NCI-H526 (cell line): ENCODE measurements around the gene GSE1.
A peak's percentile ranks its signal among the peaks of the same experiment; 100 is the strongest.

Source experiments
- DNase-seq, 2 experiments: peaks; one replicate each; lab custom pipeline; 2025; lab: John Stamatoyannopoulos, UW

Gene GSE1

GRCh38 chr16:85680352-85680944 is 67.3 kb downstream of the GSE1 start:
- peak in 1 of 2 experiments; percentile 28 for DNase-seq

DNA sequence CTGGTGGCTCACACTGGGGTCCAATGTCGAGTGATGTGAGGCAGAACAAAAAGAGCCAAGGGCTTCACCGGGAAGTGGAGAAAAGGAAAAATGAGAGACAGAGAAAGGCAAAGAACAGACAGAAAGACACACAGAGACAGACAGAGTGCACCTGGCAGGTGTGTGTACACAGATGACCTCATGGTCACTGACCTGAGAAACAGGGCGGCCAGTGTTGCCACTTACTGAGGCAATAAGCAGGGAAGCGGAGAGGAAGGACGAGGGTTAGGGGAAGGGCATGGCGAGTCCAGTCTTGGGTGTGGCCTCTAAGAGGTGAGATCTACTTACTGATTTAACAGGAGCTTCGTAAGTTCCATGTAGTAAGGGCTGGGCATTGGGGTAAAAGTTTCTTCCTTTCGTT is 68.1 kb downstream of the GSE1 start:
- no peak for DNase-seq

DNA sequence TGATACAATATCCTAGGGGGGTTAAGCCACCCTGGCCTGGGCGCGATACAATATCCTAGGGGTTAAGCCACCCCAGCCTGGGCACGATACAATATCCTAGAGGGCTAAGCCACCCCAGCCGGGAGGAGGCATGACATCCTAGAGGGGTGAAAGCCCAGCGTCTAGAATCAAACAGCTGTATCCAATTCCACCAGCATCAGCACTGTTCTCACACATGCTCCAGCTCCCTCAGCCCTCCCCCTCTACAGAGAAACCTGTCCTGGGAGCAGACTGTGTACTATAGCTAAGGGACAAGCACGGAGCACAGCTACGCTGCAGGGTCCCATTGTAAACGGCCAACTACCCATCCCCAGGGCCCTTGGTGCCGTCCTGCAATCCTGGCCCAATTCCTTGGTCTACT is 69.4 kb downstream of the GSE1 start:
- no peak for DNase-seq

GRCh38 chr16:85683363-85683762 is 70.2 kb downstream of the GSE1 start:
- no peak for DNase-seq

DNA sequence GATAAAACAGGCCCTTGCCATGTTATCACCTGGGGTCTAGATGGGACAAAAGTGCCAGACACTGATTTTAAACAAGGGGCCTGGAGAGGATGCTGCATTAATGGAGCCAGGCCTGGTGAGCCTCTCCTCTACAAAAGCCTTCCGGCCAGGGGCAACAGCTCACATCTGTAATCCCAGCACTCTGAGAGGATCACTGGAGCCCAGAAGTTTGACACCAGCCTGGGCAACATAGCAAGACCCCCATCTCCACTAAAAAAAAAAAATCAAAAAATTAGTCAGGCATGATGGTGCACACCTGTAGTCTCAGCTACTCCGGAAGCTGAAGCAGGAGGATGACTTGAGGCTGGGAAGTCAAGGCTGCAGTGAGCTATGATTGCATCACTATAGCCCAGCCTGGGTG is 72.1 kb downstream of the GSE1 start:
- DNase-seq = no peak

GRCh38 chr16:85686912-85687591 is 73.9 kb downstream of the GSE1 start:
- DNase-seq = peak in 1 of 2 experiments; percentile 51

DNA sequence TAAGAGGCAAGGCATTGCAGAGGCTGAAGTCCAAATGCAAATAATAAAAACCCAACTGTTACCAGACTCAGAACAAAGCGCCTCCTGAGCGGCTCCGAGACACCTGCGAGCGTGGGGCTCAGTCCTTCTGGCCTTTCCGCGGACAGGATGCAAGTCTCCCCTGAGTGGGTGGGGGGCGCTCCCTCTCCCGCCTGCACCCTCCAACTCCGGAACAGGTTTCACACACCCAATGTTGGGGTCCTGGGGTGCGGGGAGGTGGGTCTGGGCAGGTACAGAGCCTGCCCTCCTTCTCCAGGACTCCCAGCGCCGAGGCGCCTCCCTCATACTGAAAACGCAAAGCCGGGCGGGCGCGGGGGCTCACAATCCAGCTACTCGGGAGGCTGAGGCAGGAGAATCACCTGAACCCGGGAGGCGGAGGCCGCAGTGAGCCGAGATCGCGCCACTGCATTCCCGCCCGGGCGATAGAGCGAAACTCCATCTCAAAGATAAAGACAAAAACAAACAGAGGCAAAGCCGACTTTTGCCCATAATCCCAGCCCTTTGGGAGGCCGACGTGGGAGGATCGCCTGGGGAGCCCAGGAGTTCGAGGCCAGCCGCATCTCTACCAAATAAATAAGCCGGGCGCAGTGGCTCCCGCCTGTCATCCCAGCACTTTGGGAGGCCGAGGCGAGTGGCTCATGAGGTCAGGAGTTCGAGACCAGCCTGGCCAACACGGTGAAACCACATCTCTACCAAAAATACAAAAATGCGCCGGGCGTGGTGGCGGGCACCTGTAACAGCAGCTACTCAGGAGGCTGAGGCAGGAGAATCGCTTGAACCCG is 74.7 kb downstream of the GSE1 start:
- peak; percentile 24 to 70 for DNase-seq

DNA sequence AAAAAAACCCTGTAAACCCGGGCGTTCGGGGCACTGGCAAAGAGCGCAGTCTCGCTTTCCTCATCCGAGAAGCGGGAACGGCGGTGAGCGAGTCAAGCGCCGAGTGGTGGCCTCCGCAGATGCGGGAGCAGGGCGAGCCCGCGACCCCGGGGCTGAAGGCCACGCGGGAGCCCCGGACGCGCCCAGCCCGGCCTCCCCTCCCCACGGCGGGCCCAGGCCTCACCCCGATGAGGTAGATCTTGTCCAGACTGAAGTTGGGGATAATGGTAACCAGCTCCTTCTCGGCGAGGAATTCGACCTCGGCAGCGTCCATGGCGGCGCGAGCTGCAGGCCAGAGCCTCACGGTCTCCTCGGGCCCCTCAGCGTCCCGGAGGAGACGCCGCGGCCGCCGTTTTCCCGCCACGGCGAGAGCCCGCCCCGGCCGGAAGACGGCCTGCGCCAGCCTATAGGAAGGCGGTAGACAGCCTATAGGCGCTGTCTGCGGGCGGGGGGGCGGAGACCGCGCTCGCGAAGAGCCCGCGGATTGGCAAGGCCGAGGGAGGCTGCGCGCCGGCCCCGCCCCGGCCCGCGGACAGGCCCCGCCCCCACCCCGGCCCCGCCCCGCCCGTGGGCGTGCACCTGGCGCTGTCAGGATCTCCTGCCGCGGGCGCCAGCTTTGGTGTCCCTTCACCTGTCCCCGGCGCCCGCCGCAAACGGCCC is 75.6 kb downstream of the GSE1 start, which contains the start of gene GINS2:
Gene GINS2, minus strand, starts transcription at position 369 of the 699 bp plus-strand sequence. Its CDS starts 56 bp downstream, at position 313.
- peak; percentile 69 to 93 for DNase-seq

DNA sequence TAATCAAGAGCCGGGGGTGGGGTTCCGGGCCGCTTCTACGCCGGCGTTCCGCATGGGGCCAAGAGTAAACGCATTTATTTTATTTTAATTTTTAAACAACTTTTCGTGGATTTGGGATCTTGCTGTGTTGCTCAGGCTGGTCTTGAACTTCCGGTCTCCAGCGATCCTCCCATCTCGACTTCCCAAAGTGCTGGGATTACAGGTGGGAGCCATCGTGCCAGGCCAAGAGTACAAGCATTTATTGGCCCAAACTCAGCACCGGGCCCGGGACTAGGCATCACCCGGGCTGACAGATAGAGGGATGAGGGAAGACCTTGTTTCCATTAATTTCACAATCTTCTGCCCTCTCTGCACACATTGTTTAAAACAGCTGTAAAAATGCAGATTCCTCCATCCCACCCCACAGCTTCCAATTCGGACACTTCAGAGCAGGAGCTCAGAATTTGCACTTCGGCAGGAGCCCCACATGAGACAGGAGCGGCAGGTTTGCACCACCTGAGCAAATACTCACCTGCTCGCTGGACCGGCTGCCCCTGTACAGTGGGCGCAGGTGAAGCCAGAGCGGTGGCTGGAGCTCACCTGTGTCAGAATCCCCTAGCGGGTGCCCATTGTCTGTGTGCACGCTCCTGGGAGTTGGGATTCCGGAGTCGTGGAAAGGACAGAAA is 76.3 kb downstream of the GSE1 start:
- DNase-seq = peak; percentile 44 to 73

GRCh38 chr16:85689950-85690320 is 76.8 kb downstream of the GSE1 start:
- no peak for DNase-seq

DNA sequence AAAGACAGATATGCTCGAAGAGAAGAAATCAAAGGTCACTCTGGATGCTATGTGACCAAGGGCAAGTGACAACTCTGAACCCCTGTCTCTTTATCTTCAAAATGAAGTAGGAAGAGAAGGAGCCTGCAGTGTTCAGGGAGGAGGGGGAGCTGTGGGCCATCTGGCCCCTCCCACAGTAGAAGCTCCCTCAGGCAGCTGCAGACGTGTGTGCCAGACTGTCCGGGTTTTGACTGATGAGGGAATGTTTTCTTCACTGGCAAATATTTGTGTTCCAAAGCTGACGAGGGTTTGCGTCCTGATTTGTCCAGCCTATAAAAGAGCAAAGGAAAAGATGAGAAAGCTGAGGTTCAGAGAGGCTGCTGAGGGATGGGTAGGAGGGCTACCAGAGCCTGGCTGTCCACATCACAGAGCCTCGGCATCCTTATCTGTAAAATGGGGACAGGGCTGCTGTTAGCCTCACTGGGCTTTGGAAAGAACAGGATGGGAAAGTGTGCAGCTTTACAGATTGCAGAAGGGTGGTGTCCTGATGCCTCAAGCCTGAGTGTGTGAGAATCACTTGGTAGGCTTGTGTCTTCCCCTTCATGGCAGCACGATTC is 77.4 kb downstream of the GSE1 start:
- no peak for DNase-seq

DNA sequence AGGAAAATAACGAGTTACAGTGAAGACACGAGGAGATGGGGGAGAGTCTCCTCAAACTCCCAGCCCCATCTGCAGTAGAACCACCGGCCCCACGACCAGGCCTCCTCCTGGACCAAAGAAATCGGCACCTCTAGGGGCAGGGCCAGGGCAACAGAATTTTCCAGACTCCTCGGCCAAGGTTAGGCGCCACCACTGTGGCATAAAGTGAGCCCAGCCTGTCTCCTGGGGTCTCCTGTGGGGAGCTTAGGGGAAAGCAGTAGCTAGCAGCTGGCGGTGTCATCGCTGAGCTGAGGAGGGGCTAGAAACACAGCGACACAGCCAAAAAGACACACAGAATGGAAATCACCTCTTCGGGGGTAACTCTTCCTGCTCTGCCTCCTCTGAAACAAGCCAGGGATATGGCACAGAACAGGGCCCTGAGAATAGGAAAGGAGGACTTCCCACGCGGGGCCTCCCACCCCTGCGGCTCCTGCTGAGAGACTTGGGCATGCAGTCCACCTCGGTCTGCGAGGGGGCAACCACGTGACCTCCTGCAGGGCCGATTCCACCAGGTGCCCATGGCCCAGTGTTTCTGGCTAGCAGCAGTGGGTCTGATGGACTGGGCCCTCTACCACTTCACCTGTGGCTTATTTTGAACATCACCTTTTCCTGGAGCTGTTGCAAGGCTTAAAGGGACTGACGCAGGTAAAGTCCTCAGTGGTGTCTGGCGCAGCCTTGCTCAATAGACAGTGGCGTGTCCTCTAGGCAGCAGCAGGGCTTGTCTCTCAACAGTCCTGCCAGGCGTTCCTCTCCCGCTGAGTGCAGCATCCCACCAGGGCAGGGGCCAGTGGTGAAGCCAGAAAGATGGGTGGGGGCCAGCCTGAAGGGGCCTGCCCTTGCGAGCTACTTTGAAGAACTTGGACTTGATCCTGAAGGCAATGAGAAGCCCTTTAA is 82.3 kb downstream of the GSE1 start:
- no peak for DNase-seq

DNA sequence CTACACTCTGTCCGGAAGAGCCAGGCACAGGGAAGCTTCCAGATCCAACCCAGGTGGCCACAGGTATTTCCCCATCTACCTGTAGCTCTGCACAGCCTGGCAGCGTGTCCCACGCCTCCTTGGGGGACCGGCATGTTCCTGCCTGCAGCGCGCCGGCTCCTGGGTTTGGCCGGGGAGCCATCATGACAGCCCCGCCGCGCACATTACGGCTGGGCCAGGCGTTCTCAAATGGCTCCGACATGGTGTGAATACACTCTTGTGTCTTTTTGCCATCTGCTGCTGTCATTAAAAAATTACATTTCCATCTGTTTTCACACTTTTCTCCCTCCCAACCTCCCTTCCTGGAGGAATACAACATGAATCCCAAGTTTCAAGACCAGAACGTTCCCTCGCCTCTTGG is 83.7 kb downstream of the GSE1 start:
- DNase-seq = no peak

GRCh38 chr16:85697431-85697830 is 84.3 kb downstream of the GSE1 start:
- DNase-seq = no peak

- DNase-seq = no peak
Measured at GRCh38 chr16:85698459-85698891, 85.4 kb downstream of the GSE1 start.

DNA sequence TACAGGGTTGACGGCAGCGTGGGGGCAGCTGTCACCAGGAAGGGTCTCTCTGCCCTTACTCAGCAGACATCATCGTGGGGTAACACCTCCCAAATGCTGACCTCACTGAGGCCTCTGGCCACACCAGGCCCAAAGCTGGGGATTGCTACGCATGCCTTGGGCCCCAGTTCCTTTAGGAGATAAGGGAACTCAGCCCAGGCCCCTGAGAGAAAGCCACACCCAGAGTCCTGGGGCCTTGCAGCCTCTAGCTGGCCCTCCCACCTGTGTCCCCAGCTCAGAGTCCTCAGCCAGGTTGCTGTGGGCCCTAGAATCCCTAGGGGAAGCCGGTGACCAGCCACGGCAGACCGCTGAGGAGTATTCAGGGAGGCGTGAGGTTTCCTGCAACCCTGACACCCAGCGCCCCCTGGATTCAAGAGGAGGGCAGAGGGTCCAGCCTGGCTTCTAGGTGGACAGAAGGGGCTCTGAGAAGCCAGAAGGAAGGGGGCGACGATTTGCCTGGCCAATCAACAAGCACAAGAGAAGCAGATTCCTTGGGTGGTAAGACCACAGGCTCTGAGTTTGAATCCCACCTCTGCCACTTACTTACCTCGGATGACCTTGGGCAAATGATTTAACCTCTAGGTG is 85.9 kb downstream of the GSE1 start:
- DNase-seq = no peak

GRCh38 chr16:85699628-85700027 is 86.5 kb downstream of the GSE1 start:
- DNase-seq = no peak

DNA sequence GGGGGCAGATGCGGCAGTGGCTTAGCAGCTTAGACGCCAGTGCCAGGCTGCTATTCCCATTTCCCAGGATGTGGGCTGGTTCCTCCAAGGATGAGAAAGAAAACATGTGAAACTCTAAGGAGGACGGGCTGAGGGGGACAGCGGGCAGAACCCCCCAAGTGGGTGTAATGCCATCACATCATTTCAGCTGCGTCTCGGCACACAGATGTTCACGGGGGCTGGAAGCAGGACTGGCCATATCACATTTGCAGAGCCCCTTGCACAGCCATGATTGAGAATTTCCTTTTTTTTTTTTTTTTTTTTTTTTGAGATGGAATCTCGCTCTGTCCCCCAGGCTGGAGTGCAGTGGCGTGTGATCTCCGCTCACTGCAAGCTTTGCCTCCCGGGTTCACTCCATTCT is 90.9 kb downstream of the GSE1 start:
- no peak for DNase-seq

- DNase-seq = no peak
Measured at GRCh38 chr16:85704900-85705846, 92.1 kb downstream of the GSE1 start.
